PC-9 (cell line): Measurements from ENCODE around the gene NOC2L.
A peak's percentile ranks its signal among the peaks of the same experiment; 100 is the strongest.

ENCODE experiments used
- EZH2 ChIP-seq: fragments of 200-600 bp; sonication (generic); IDR thresholded peaks from 2 replicates; pipeline ENCODE4 v1.8.0; 2017; ENCODE audit warnings: antibody characterized with exemption, low read depth
- TF ChIP-seq, protein P1 (sequence below): fragments of 200-600 bp; sonication (generic); conservative IDR thresholded peaks from 2 replicates; pipeline ENCODE4 v1.6.1; 2017; ENCODE audit warnings: mixed run types, antibody characterized with exemption, mild to moderate bottlenecking, moderate library complexity

DNA sequence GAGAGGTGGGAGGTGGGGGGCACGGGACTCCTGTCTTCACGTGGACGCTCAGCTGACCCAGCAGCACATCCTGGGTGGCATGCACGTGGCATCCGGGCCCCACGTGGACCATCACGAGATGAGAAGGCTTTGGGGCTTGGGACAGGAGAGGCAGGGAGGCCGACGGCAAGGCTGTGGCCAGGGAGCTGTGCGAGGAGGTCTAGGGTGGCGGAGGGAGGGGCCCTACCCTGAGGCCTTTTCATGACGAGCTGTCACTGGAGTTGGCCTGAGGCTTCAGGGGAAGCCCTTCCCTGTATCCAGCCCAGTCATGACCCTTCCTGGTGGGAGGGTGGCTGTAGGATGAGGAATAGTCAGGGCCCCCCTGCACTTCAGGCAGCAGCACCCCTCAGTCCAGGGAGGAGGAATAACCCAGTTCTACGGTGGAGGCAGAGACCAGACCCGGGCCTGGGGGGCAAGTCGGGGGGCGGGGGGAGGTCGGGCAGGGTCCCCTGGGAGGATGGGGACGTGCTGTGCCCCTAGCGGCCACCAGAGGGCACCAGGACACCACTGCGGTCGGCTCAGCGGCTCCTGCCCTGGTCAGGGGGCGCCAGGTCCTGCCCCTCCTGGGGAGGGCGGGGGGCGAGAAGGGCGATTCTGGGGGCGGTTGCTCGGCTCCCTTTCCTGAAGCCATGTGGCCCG, 24.9 kb upstream of the NOC2L start:
- TF ChIP-seq, protein P1, sequence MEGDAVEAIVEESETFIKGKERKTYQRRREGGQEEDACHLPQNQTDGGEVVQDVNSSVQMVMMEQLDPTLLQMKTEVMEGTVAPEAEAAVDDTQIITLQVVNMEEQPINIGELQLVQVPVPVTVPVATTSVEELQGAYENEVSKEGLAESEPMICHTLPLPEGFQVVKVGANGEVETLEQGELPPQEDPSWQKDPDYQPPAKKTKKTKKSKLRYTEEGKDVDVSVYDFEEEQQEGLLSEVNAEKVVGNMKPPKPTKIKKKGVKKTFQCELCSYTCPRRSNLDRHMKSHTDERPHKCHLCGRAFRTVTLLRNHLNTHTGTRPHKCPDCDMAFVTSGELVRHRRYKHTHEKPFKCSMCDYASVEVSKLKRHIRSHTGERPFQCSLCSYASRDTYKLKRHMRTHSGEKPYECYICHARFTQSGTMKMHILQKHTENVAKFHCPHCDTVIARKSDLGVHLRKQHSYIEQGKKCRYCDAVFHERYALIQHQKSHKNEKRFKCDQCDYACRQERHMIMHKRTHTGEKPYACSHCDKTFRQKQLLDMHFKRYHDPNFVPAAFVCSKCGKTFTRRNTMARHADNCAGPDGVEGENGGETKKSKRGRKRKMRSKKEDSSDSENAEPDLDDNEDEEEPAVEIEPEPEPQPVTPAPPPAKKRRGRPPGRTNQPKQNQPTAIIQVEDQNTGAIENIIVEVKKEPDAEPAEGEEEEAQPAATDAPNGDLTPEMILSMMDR = peak; percentile 92
- TF ChIP-seq EZH2 = no peak
